GM19328 (cell line): ENCODE results near the gene DDX39A.
"Not testable (repeated sequence)": the region's sequence is repeated elsewhere in the genome, so short reads cannot be mapped to it uniquely, and the experiment has no call there.

Experiments used
- ATAC-seq: cut with Tn5 transposase; IDR thresholded peaks from one replicate; pipeline ENCODE4 v1.9.1; 2021; ENCODE audit warnings: mild to moderate bottlenecking, moderate library complexity; ENCODE audit not compliant: unreplicated experiment

The DDX39A gene

DNA sequence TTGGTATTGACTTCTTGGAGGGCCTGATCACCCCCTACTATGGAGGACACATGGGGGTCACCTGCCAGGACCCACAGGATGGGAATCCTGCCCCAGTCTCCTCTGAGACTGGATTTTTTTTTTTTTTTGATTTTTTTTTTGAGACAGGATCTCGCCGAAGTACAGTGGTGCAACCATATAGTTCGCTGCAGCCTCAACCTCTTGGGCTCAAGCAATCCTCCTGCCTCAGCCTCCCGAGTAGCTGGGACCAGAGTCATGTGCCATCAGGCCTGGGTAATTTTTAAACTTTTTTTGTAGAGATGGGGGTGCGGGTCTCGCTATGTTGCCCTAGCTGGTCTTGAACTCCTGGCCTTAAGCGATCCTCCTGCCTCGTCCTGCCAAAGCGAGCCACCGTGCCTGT lies 52.1 kb downstream of the DDX39A start:
- no peak for ATAC-seq

DNA sequence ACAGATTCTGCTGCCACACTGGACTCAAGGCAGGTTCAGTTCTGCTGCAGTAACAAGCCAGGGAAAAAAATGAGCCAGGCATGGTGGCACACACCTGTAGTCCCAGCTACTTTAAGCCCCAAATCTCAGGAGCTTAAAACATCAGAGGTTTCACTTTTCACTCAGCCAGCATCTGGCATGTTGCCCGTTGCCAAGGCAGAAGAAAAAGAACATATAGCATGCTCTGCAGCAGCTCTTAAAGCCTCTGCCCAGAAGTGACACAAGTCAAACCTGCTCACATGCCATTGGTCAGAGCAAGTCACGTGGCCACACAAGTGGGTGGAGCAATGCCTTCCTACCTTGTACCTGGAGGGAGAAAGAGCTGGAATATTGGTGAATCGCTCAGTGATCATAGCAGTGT lies 52.6 kb downstream of the DDX39A start:
- ATAC-seq, result no peak

GRCh38 chr19:14364098-14364443 lies 55.1 kb downstream of the DDX39A start:
- not testable (repeated sequence) for ATAC-seq

DNA sequence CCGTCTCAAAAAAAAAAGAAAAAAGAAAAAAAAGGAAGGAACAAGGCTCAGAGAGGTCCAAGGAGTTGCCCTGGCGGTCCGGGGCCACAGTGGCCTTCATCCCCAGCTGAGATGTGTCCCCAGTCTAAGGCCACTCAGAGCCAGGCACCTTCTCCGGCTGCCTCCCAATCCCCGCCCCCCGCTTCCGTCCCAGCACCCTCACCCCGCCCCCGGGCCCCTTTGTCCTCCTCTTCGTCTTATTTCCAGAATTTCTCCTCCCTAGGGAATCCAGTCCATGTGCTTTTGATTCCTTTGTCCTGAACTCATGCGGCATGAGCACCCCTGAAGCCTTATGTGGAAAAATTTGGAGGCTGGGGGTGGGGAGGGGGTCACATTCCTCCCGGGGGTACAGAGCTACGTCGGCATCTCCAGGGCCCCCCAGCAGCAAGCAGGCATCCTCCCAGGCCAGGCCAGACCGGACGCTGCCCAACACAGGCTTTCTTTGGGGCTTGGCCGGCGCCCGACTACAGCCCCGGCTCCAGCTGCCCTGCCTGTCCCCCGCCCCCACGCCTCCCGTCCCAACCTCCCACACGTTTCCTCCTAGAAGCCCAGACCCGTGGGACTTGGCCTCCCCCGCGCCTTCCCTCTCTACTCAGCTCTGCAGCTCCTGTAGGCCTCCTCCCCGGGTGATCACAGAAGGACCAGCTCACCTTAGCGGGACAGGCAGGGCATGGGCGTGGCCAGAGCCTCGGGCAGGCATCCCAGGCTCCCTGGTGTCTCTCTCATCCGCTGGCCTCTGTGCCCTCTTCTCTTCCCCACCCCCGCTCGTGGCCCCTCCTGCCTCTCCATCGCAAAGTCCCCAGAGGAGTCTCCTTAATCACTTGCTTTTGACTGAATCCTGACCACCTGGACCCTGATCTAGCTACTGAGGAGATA lies 55.7 kb downstream of the DDX39A start:
- no peak for ATAC-seq

DNA sequence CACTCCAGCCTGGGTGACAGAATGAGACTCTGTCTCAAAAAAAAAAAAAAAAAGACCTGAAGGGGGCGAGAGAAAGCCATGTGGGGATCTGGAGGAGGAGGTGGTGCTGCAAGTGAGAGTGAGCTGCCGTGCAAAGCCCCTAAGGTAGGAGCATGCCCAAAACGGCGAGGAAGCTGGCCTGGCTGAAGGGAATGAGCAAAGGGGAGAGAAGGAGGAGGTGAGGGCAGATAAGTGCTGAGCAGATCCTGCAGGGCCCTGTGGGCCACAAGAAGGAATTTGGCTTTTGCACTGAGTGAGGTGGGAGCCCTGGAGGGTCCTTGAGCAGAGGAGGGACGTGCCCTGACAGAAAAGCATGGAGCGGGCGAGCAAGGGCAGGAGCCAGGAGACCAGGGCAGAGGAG lies 57.3 kb downstream of the DDX39A start:
- no peak for ATAC-seq
